A673 (cell line): ENCODE data around the gene IFRD2. TPM values are rescaled to one million over a fixed set of nuclear protein-coding genes. Genes with fewer than 3 reads are reported as not detected.

Experiments used
- BruUV-seq: library from RNA; stranded (reverse); fragments of 400-500 nt; replicated peaks from 2 replicates; lab custom pipeline; 2021; lab: Mats Ljungman, UMichigan
- CTCF ChIA-PET: fragments of 300-600 bp; sonication (Branson Sonifier 250); formaldehyde crosslinking; loops from one replicate; lab custom pipeline; 2022; ENCODE audit warnings: antibody characterized with exemption; lab: Charles Lee
- POLR2A ChIA-PET: fragments of 300-600 bp; sonication (Branson Sonifier 250); formaldehyde crosslinking; loops from one replicate; lab custom pipeline; 2022; ENCODE audit warnings: antibody characterized with exemption; ENCODE audit not compliant: low non-redundant PET; lab: Charles Lee
- DNase-seq: peaks from one replicate; pipeline ENCODE4 v3.0.0-alpha.2; 2015; ENCODE audit warnings: low spot score
- H3K27ac ChIP-seq: fragments of 200-600 bp; sonication (generic); 2 replicates; pipeline ENCODE4 v1.5.1; 2016; ENCODE audit warnings: mixed run types, low read depth, mild to moderate bottlenecking, mixed read lengths, antibody characterized with exemption, low read length; ENCODE audit not compliant: poor library complexity, severe bottlenecking
- H3K27me3 ChIP-seq: fragments of 200-600 bp; sonication (generic); replicated peaks from 2 replicates; pipeline ENCODE4 v1.6.1; 2017; ENCODE audit warnings: mixed run types, low read depth, mild to moderate bottlenecking, mixed read lengths, antibody characterized with exemption, low read length; ENCODE audit not compliant: insufficient read depth, poor library complexity
- H3K36me3 ChIP-seq: fragments of 200-600 bp; sonication (generic); 2 replicates; pipeline ENCODE4 v1.6.1; 2016; ENCODE audit warnings: mixed run types, mild to moderate bottlenecking, mixed read lengths, antibody characterized with exemption, low read length; ENCODE audit not compliant: insufficient read depth, poor library complexity, severe bottlenecking
- H3K4me1 ChIP-seq: fragments of 200-600 bp; sonication (generic); 2 replicates; pipeline ENCODE4 v1.6.1; 2017; ENCODE audit warnings: mixed run types, mild to moderate bottlenecking, mixed read lengths, antibody characterized with exemption, low read length; ENCODE audit not compliant: insufficient read depth, poor library complexity, severe bottlenecking
- H3K4me3 ChIP-seq: fragments of 200-600 bp; sonication (generic); 2 replicates; pipeline ENCODE4 v1.5.1; 2016; ENCODE audit warnings: low read depth, mixed run types, mild to moderate bottlenecking, mixed read lengths, low read length; ENCODE audit not compliant: poor library complexity, severe bottlenecking
- H3K9me3 ChIP-seq: fragments of 200-600 bp; sonication (generic); 2 replicates; pipeline ENCODE4 v1.6.1; 2016; ENCODE audit warnings: mixed run types, low read depth, mild to moderate bottlenecking, mixed read lengths, antibody characterized with exemption, low read length; ENCODE audit not compliant: poor library complexity, severe bottlenecking
- CTCF ChIP-seq: fragments of 300-800, 200-600 bp; sonication (generic); conservative IDR thresholded peaks from 2 replicates; pipeline ENCODE4 v1.5.1; 2017; ENCODE audit warnings: low read depth, mild to moderate bottlenecking, antibody characterized with exemption, low read length, moderate library complexity, mixed read lengths
- EZH2 ChIP-seq: fragments of 200-600 bp; sonication (generic); IDR thresholded peaks from 2 replicates; pipeline ENCODE4 v1.6.1; 2017; ENCODE audit warnings: borderline replicate concordance, low read depth, mild to moderate bottlenecking, mixed read lengths, antibody characterized with exemption, low read length; ENCODE audit not compliant: poor library complexity, severe bottlenecking
- intact Hi-C: fragments of 100-400 bp; cut with micrococcal nuclease; formaldehyde crosslinking; loops from one replicate; pipeline ENCODE4 v1.10.0; 2022; ENCODE audit not compliant: unreplicated experiment
- total RNA-seq: library from RNA; stranded (reverse); gene quantifications from 2 replicates; pipeline ENCODE4 v1.2.3, GENCODE V29; 2021

IFRD2 gene
- total RNA-seq, 1 experiment from 2014 or later = 77.4 TPM

- H3K4me1 ChIP-seq = peaks cover 3% of the 10 kb centered on the region
- no peaks in the 10 kb centered on the region for H3K9me3 ChIP-seq
- BruUV-seq = no TSS peak
- POLR2A ChIA-PET = no interaction called here
- H3K4me3 ChIP-seq = peak overlapping the region; percentile 73
- no peak for TF ChIP-seq EZH2
- no peak for TF ChIP-seq CTCF
- no peaks in the 10 kb centered on the region for H3K36me3 ChIP-seq
- CTCF ChIA-PET = no interaction called here
- H3K27ac ChIP-seq = peak overlapping the region; percentile 99
- no peak for DNase-seq
- intact Hi-C loops = no loop called here
- H3K27me3 ChIP-seq = no peaks in the 10 kb centered on the region
These were observed 27.8 kb upstream of the IFRD2 start for GRCh38 chr3:50319894-50320625.

GRCh38 chr3:50319181-50319893, 27.1 kb upstream of the IFRD2 start:
- DNase-seq = no peak

GRCh38 chr3:50318615-50319014, 26.4 kb upstream of the IFRD2 start:
- CTCF ChIA-PET = no interaction called here
- peaks cover 3% of the 10 kb centered on the region for H3K4me1 ChIP-seq
- H3K27ac ChIP-seq = no peak overlapping the region

More at GRCh38 chr3:50319181-50319893, 27.1 kb upstream of the IFRD2 start:
- BruUV-seq = TSS peak; percentile 30
- Histone ChIP-seq H3K4me3 (no peak overlapping the region), H3K9me3 (no peaks in the 10 kb centered on the region), H3K4me1 (peaks cover 3% of the 10 kb centered on the region), H3K27me3 (no peaks in the 10 kb centered on the region), H3K27ac (no peak overlapping the region), H3K36me3 (no peaks in the 10 kb centered on the region)
- TF ChIP-seq CTCF (no peak), EZH2 (no peak)
- intact Hi-C loops = no loop called here
- ChIA-PET POLR2A (no interaction called here), CTCF (no interaction called here)

More at GRCh38 chr3:50318615-50319014, 26.4 kb upstream of the IFRD2 start:
- POLR2A ChIA-PET = no interaction called here
- Histone ChIP-seq H3K27me3 (no peaks in the 10 kb centered on the region), H3K4me3 (no peak overlapping the region), H3K36me3 (no peaks in the 10 kb centered on the region), H3K9me3 (no peaks in the 10 kb centered on the region)
- TF ChIP-seq CTCF (no peak), EZH2 (no peak)
- no TSS peak for BruUV-seq
- intact Hi-C loops = no loop called here
- DNase-seq = no peak
